Stomach (tissue), 4 donors: ENCODE measurements around the gene MPZL2.

Source experiments
- CTCF ChIP-seq, 7 experiments: fragments of 450-650 bp in 4 of 7; fragments of 200-600 bp in 3 of 7; sonication (generic) in 3 of 7; IDR thresholded peaks; one replicate each; pipeline ENCODE4 v1.5.1; 2016 to 2019; ENCODE audit warnings: antibody characterized with exemption in 7 of 7, control low read depth in 2 of 7, mild to moderate bottlenecking in 1 of 7
- POLR2A ChIP-seq, 4 donors: fragments of 450-650 bp; IDR thresholded peaks; one replicate each; pipeline ENCODE4 v1.6.1; 2016; ENCODE audit warnings: antibody characterized with exemption in 4 of 4, control low read depth in 2 of 4, mild to moderate bottlenecking in 1 of 4, moderate library complexity in 1 of 4
- POLR2AphosphoS5 ChIP-seq, 3 donors: sonication (generic); formaldehyde crosslinking; IDR thresholded peaks; one replicate each; pipeline ENCODE4 v1.6.1; 2016; ENCODE audit warnings: antibody characterized with exemption in 3 of 3

DNA sequence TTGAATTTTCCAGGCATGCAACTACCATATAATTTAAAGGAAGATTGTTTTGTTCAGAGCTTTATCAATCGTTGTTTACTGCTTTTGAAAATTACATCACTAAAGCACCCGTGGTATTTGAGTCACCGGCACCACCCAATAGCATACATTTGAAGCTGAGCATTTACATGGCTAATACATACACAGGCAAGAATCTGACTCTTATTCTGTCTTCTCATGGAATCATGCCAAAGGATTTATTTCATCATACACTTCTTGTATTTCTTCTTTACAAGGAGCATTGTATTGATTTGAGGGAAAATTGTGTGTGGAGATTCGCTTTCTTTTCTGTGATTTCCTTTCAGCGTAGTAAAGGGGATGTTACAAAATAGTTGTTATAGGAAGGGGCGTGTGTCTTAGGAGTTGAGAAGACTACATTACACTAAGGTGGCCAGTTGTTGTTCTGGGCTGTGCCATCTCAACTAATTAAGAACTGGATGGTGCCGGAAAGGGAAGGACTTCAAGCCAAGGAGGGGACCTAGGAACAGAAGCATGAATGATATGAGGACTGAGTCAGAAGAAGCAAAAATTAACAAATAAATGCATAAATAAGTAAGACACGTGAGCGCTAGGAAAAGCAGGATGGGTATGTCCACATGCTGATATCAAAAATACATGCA, 27.5 kb upstream of the MPZL2 start:
- no peak for TF ChIP-seq POLR2AphosphoS5 (IDR thresholded peaks at IDR 0.05)
- TF ChIP-seq CTCF (IDR thresholded peaks at IDR 0.05), result no peak
- TF ChIP-seq POLR2A (IDR thresholded peaks at IDR 0.05), result no peak
